GM19099 (cell line): ENCODE measurements around the gene WDR88.

Source experiments
- POLR2A ChIP-seq: IDR thresholded peaks from 3 replicates; pipeline ENCODE4 v1.6.1; 2011; ENCODE audit warnings: low read depth; ENCODE audit not compliant: insufficient read length; ENCODE audit errors: extremely low read depth

WDR88 gene

DNA sequence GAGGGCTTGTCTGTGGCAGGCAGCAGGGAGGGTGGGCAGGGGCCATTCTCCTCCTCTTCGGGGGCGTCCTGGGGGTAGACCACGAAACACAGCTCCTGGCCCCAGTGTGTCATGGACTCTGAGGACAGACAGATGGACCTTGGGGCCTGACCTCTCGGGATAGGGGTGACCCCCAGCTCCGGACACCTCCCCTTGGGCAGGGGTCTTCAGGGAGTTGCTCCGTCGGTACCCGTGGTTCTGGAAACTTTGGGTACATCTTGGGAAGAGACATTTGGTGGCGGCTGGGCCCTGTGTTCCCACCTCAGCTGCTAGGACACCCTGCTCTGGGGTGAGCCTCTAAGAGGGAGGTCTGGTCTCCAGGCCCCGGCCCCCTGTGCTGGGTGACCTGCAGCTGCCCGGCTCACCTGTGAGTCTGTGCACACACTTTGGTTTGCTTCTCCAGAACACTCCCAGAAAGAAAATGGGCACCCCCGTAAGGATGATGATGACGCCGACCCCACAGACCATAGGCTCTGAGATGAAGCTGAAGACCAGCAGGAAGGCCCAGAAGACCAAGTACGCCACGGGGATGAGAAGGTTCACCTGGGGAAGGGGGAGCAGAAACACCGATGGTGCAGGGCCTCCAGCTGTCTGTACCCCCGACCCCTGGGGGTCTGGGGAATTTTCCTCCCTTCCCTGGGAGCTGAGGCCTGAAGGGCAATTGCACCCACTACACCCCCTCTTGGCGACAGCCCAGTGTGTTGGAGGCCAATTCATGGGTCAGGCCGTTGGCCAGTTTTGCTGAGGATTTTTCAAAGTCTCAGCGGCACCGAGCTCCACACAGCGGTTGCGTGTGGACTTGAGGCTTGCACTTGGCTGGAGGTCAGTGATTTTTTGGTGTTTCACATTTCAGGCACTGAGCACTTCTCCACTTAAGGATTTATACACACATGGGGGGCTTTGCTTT is 77.3 kb downstream of the WDR88 start:
- TF ChIP-seq POLR2A: no peak

DNA sequence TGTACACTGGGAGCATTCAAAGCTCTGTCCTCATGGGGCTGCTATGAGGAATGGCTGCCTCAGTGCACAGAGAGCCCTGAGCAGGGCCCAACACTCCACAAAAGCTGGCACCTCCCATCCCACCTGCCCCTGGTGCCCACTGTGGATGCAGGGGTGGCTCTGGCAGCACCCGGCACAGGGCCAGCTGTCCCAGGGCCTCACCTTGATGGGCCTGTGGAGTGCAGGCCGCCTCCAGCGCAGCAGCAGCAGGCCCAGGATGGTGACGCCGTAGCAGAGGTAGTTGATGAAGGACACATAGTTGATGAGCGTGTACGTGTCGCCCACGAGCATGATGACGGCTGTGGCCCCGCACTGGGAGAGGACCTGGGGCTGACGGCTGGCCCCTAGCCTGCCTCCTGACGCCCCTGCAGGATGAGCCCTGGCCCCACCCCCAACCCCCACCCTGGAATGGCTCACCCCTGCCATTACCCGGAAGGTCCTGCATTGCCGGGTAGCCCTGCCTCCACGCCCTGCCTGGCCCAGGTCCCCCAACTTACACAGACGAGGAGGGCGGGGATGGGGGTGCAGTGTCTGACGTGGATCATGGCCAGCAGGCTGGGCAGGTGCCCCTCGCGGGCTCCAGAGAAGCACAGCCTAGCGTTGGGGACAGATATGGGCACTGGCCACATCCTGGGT is 78.5 kb downstream of the WDR88 start:
- no peak for TF ChIP-seq POLR2A

DNA sequence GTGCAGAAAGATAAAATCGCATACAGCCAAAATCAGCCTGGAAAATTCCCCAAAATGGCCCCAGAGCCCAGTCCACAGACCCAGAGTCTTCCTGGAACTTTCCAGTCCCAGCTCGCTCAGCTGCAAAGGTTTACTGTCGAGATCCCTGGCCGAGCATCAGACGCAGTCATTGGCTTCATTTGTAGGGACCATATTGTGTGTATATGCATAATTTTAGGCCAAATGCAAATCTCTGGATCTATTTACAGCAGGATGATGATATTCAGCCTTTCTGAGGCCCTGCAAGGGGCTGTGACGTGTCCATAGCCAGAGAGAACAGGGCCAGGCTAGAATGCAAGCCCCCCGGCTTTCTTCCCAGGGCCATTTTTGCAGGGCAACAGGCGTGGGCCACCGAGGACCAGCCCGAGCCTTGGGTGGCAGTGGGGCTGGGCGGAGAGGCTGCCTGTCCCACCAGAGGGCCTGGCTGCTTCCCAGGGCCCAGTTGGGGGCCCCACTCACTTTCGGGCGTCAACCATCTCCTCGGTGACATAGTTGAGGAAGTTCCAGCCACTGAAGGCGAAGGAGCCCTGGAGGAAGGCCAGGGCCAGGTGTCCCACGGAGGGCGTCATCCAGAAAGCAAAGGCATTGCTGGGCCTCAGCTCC is 80.0 kb downstream of the WDR88 start:
- TF ChIP-seq POLR2A: no peak

DNA sequence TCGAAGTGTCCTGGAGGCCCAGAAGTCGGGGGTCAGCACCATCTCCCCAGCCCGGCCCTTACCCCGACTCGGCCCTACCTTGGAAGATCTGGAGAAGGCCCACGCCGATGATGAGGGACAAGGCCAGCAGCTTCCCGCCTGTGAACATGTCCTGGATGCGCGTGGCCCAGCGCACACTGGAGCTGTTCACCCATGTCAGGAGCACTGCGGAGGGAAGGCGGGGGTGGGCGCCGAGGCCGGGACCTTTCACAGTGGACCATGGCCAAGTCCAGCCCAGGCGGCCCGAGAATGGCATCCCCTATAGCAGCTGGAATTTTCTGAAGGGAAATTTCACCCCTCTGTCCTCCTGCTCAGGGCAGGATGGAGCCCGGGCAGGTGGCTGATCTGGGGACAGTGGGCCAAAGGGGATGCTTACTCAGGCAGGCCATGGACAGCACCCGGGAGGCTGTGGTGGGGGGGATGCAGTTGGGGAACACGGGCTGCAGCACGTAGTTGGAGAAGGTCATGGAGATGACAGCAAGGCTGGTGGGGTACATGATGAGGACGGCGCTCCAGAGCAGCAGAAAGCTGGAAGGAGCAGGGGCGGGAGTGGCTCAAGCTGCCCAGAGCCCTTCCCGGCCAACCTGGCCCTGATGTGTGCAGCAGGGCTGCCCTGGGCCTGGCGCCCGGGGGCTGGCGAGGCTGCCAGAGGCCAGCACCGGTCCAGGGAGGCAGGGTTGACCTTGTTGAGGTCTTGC is 80.7 kb downstream of the WDR88 start:
- no peak for TF ChIP-seq POLR2A

DNA sequence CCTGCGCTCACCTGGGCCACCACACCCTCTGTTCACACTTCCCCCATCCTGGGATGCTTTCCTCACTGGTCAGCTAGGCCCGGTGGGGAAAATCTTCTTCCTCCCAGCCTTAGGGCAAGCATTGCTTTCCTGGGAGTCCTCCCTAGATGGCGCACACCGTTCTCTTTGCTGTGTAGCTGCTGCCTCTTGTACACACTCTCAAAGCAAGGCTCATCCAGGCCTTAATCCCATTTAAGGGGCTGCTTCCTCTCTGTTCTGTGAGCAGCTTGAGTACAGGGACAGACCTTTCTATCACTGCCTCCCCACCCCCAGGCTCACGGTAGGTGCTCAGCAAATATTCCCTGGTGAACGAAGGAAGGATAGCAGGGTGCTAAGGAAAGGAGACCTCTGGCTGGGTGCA is 82.7 kb downstream of the WDR88 start:
- no peak for TF ChIP-seq POLR2A

DNA sequence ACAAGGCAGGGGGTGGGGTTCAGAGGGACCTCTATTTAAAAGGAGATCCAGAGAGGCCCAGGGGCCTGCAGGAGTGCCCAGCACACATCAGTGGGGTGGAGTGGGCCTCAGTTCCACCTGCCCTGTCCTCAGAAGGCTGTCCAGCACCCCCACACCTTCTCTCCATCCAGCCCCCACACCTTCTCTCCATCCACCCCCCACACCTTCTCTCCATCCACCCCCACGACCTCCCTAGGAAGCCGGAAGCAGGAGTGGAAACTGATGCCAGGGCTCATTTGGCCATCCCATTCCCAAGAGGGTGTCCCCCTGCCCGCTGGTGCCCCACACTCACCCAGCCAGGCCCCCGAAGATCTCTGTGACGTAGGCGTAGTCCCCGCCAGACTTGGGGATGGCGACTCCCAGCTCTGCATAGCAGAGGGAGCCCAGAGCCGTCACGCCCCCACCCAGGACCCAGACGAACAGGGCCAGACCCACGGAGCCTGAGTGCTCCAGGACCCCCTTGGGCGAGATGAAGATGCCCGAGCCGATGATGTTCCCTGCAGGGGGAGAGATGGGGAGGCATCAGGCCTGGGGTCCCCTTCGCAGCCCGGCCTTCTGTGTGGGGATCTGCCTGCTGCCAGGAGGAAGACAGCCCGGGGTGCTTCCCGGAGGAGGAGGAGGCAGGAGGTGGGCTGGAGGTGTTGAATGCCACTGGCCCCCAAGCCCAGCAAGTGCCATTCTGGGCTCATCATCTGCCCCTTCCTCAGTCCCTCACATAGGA is 83.7 kb downstream of the WDR88 start:
- TF ChIP-seq POLR2A: no peak

DNA sequence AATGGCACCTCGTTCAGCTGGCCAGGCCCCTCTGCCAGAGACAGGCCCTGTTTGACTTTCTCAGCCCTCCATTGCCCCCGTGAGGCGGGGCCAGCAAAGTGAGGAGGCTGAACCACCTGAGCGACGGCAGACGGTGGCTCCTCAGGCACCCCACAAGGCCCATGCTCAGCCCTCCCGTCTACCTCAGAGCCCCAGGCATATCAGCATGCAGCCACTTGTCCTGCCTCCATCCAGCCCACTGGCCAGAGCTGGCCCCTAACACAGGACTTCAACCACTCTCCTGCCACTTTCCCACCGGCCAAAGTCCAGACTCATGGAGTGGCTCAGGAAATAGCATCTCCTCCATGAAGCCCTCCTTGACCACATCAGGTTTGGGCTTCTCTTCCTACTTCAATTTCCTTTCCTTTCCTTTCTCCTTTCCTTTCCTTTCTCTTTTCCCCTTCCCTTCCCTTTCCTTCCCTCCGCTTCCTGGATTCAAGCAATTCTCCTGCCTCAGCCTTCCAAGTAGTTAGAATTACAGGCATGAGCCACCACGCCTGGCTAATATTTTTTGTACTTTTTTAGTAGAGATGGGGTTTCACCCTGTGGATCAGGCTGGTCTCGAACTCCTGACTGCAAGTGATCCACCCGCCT is 84.4 kb downstream of the WDR88 start:
- TF ChIP-seq POLR2A: no peak

GRCh38 chr19:33217881-33218280 is 86.0 kb downstream of the WDR88 start:
- no peak for TF ChIP-seq POLR2A

GRCh38 chr19:33219261-33219815 is 87.4 kb downstream of the WDR88 start:
- TF ChIP-seq POLR2A: no peak

DNA sequence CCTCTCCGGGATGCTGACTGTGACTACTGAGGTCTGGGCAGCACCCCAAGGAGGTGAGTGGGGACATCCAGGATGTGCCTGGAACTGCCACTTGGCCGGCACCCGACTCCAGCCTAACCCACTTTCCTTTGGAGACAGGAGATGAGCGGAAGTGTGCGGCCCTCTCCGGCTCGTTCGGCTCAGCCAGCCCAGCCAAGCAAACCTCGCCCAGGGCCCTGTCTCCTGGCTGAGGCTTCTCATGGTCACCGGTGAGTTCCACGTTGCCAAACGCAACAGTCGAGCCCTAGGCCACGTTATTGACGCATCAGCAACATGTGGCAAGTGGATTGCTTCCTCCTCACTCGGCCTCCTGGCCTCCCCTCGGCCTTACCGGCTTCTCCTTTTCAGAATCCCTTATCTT is 88.2 kb downstream of the WDR88 start:
- TF ChIP-seq POLR2A: no peak

DNA sequence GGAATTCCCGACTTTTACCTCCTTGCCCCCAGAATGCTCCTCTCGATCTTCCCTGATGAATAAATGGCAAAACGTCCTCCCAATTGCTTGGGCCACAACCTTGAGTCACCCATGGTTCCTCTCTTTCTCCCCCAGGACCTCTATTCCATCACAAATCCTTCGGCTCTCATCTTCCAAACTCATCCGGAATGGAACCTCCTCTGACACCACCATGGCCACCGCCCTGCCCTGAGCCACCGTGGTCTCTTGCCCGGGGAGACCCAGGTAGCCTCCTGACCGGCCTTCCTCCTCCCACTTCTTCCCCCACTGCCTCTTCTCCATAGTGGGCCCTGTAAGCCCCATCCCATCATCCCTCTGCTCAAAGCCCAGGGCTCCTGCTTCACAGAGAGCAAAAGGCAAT is 88.8 kb downstream of the WDR88 start:
- no peak for TF ChIP-seq POLR2A

- TF ChIP-seq POLR2A: no peak
Observed at GRCh38 chr19:33221638-33222037, 89.7 kb downstream of the WDR88 start.

DNA sequence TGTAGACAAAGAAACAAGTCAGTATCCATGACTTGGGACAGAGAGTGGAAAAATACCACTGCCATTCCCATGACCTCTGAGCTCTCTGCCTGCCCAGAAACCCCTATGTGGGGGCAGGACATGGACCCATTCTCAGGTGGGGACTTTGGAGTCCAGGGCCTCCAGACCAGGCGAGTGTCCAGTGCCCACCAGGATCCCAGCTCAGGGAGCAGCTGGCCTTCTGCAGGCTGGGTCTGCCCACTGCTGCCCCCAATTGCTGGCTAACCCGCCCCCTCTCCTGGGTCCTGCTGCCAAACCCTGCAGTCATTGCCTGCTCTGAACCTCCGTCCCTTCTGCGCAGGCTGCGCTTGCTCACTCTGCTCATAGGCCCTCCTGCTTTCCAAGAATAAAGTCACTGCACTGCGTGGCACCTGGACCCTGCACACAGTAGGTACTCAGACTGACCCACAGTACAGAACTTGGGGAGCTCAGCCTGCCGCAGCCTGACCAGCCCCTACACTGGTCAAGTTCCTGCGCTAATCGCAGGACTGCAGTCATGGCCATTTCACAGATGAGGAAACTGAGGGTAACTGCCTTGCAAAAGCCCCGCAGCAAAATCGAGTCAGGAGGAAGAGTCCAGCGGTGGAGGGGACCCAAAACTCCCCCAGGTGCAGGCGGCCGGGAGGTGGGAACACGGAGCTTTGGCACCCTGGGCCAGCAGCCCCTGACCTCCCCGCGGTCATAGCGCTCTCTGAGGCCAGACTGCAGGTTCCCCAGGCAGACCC is 93.0 kb downstream of the WDR88 start:
- no peak for TF ChIP-seq POLR2A
